GM12891 (cell line): Measurements from ENCODE around the gene CCDC33.

ENCODE experiments used
- PAX5 ChIP-seq: IDR thresholded peaks from 2 replicates; pipeline ENCODE4 v1.6.1; 2011; ENCODE audit warnings: low read length, moderate library complexity, mild to moderate bottlenecking; ENCODE audit not compliant: insufficient read depth, severe bottlenecking
- POLR2A ChIP-seq: IDR thresholded peaks from 2 replicates; pipeline ENCODE4 v1.6.1; 2011; ENCODE audit warnings: low read depth, low read length, control low read depth
- POLR2AphosphoS5 ChIP-seq: IDR thresholded peaks from 2 replicates; pipeline ENCODE4 v1.6.1; 2011; ENCODE audit warnings: low read depth, low read length, control low read depth
- POU2F2 ChIP-seq: IDR thresholded peaks from 2 replicates; pipeline ENCODE4 v1.6.1; 2011; ENCODE audit warnings: low read depth, mild to moderate bottlenecking, control low read depth, low read length, moderate library complexity
- SPI1 ChIP-seq: IDR thresholded peaks from 2 replicates; pipeline ENCODE4 v1.6.1; 2011; ENCODE audit warnings: low read depth, low read length, control low read depth
- TAF1 ChIP-seq: IDR thresholded peaks from 2 replicates; pipeline ENCODE4 v1.6.1; 2011; ENCODE audit warnings: low read depth, low read length, control low read depth

- TF ChIP-seq POLR2A: no peak
- no peak for TF ChIP-seq POLR2AphosphoS5
- no peak for TF ChIP-seq PAX5
- no peak for TF ChIP-seq TAF1
- no peak for TF ChIP-seq SPI1
- no peak for TF ChIP-seq POU2F2
Measured at GRCh38 chr15:74262151-74262550, 26.0 kb downstream of the CCDC33 start.
